Motor neuron (in vitro differentiated cells): ENCODE data around the gene XAB2. TPM values are rescaled to one million over a fixed set of nuclear protein-coding genes. Genes with fewer than 3 reads are reported as not detected.

Source experiments
- ATAC-seq, 8 experiments: fragments of 200-7000 bp; cut with Tn5 transposase; replicated peaks in 6 of 8; 2 replicates each; pipeline ENCODE4 v1.8.0; 2021; ENCODE audit warnings: mild to moderate bottlenecking in 8 of 8, moderate library complexity in 8 of 8
- H3K27ac ChIP-seq, 2 donors: fragments of 250-450 bp; sonication (Bioruptor Pico); 2 replicates each; pipeline ENCODE4 v1.9.0; 2021; ENCODE audit warnings: antibody characterized with exemption in 2 of 2, mild to moderate bottlenecking in 2 of 2, moderate library complexity in 1 of 2
- H3K4me1 ChIP-seq, 2 donors: fragments of 250-450 bp; sonication (Bioruptor Pico); replicated peaks in 1 of 2; 2 replicates each; pipeline ENCODE4 v1.6.1; 2021; ENCODE audit warnings: antibody characterized with exemption in 2 of 2, mild to moderate bottlenecking in 2 of 2, moderate library complexity in 1 of 2
- H3K4me3 ChIP-seq, 5 donors: fragments of 250-450 bp; sonication (Bioruptor Pico); 2 replicates each; pipeline ENCODE4 v1.9.0; 2021; ENCODE audit warnings: antibody characterized with exemption in 5 of 5, mild to moderate bottlenecking in 5 of 5, moderate library complexity in 4 of 5
- WGBS, 10 experiments: fragments of 450-650 bp; shearing (Covaris generic); methylation state at CpG; one replicate each; pipeline ENCODE4 v1.0.0; 2022; 5-methylcytosine and 5-hydroxymethylcytosine counted together
- in situ Hi-C, 9 experiments: fragments of 400-800 bp; cut with MboI; loops; one replicate each; pipeline ENCODE4 v1.15.0; 2021; ENCODE audit warnings: low sequenced_read_pairs in 9 of 9, low pct_unique_long_range_greater_than_20kb in 2 of 9; ENCODE audit not compliant: unreplicated experiment in 9 of 9
- total RNA-seq, 8 experiments: library from RNA; unstranded; fragments of 300-600 nt; gene quantifications; 2 replicates each; pipeline versions ENCODE4 v1.2.3 to v1.2.4, GENCODE V29; 2022

Gene XAB2
- total RNA-seq, 8 experiments from 2014 or later = 9.2 to 38.7 (median 22.6) TPM

GRCh38 chr19:7611541-7612279 lies 17.6 kb downstream of the XAB2 start:
- in situ Hi-C loops = no loop called here
- peak in 6 of 8 experiments; percentile 12 to 26 (median 14) for ATAC-seq
- Histone ChIP-seq H3K4me1 (no peaks in the 10 kb centered on the region), H3K4me3 (no peak overlapping the region), H3K27ac (no peak overlapping the region)
- 0 to 50% methylated on average over 1 to 5 of the region's 41 CpGs; no CpG with 5 or more reads in 8 of the 10 experiments for WGBS, 10 experiments

- in situ Hi-C loops = no loop called here
- no peaks in the 10 kb centered on the region for H3K4me1 ChIP-seq
- no peak overlapping the region for H3K27ac ChIP-seq
- H3K4me3 ChIP-seq = no peak overlapping the region
- peak in 2 of 8 experiments; percentile 4 to 6 for ATAC-seq
- 40 to 100% (median 100%) methylated on average over 1 to 2 of the region's 31 CpGs; no CpG with 5 or more reads in 6 of the 10 experiments for WGBS, 10 experiments
Measured at GRCh38 chr19:7610491-7611240, 18.7 kb downstream of the XAB2 start.

- WGBS, 10 experiments = 0 to 100% (median 80%) methylated on average over 1 to 6 of the region's 25 CpGs; no CpG with 5 or more reads in 5 of the 10 experiments
- in situ Hi-C loops = no loop called here
- no peak overlapping the region for H3K4me3 ChIP-seq
- no peak for ATAC-seq
- H3K4me1 ChIP-seq = no peaks in the 10 kb centered on the region
- no peak overlapping the region for H3K27ac ChIP-seq
Measured at GRCh38 chr19:7607874-7608560, 21.3 kb downstream of the XAB2 start.

- Histone ChIP-seq H3K4me1 (no peaks in the 10 kb centered on the region), H3K27ac (no peak overlapping the region), H3K4me3 (no peak overlapping the region)
- WGBS, 10 experiments = 60 to 88% (median 80%) methylated on average over 1 to 2 of the region's 10 CpGs; no CpG with 5 or more reads in 7 of the 10 experiments
- in situ Hi-C loops = no loop called here
- ATAC-seq = no peak
Measured at GRCh38 chr19:7607212-7607873, 22.0 kb downstream of the XAB2 start.

GRCh38 chr19:7606289-7606688 lies 23.1 kb downstream of the XAB2 start:
- Histone ChIP-seq H3K4me1 (no peaks in the 10 kb centered on the region), H3K27ac (no peak overlapping the region), H3K4me3 (no peak overlapping the region)
- in situ Hi-C loops = no loop called here
- ATAC-seq = no peak
- no CpG with 5 or more reads among the region's 17 CpGs for WGBS, 10 experiments

GRCh38 chr19:7605490-7606222 lies 23.7 kb downstream of the XAB2 start:
- no peak overlapping the region for H3K4me3 ChIP-seq
- 10 to 91% (median 33%) methylated on average over 1 to 5 of the region's 14 CpGs; no CpG with 5 or more reads in 7 of the 10 experiments for WGBS, 10 experiments
- no peak overlapping the region for H3K27ac ChIP-seq
- peak in 6 of 8 experiments; percentile 27 to 87 (median 66) for ATAC-seq
- in situ Hi-C loops = no loop called here
- H3K4me1 ChIP-seq = no peaks in the 10 kb centered on the region

- no peak for ATAC-seq
- in situ Hi-C loops = no loop called here
- no peak overlapping the region for H3K4me3 ChIP-seq
- H3K4me1 ChIP-seq = no peaks in the 10 kb centered on the region
- H3K27ac ChIP-seq = no peak overlapping the region
- WGBS, 10 experiments = 66 to 85% (median 77%) methylated on average over 1 to 6 of the region's 9 CpGs; no CpG with 5 or more reads in 4 of the 10 experiments
Measured at GRCh38 chr19:7603919-7604318, 25.4 kb downstream of the XAB2 start.

- Histone ChIP-seq H3K4me3 (no peak overlapping the region), H3K4me1 (no peaks in the 10 kb centered on the region), H3K27ac (no peak overlapping the region)
- WGBS, 10 experiments = 39 to 100% (median 83%) methylated on average over 1 to 7 of the region's 11 CpGs
- in situ Hi-C loops = no loop called here
- no peak for ATAC-seq
Measured at GRCh38 chr19:7602935-7603497, 26.3 kb downstream of the XAB2 start.

- 17 to 100% (median 64%) methylated on average over 1 to 4 of the region's 15 CpGs; no CpG with 5 or more reads in 4 of the 10 experiments for WGBS, 10 experiments
- peak in 1 of 8 experiments; percentile 30 for ATAC-seq
- Histone ChIP-seq H3K4me3 (no peak overlapping the region), H3K27ac (no peak overlapping the region), H3K4me1 (no peaks in the 10 kb centered on the region)
- in situ Hi-C loops = no loop called here
Measured at GRCh38 chr19:7602240-7602934, 27.0 kb downstream of the XAB2 start.

- peaks cover 0 to 8% of the 10 kb centered on the region in 2 donors for H3K4me1 ChIP-seq
- H3K4me3 ChIP-seq = no peak overlapping the region
- in situ Hi-C loops = no loop called here
- H3K27ac ChIP-seq = no peak overlapping the region
- ATAC-seq = no peak
Measured at GRCh38 chr19:7600721-7601120, 28.6 kb downstream of the XAB2 start.

GRCh38 chr19:7598180-7598579 lies 31.2 kb downstream of the XAB2 start:
- 40 to 81% (median 53%) methylated on average over 1 to 5 of the region's 6 CpGs; no CpG with 5 or more reads in 5 of the 10 experiments for WGBS, 10 experiments
- in situ Hi-C loops = loop anchor here in 2 of 9 experiments (25.0 kb wide), 2 partner anchors 189 to 214 kb away; no protein-coding TSS in a partner anchor
- ATAC-seq = no peak

More at GRCh38 chr19:7598180-7598579, 31.2 kb downstream of the XAB2 start:
- no peak overlapping the region for H3K27ac ChIP-seq
- peaks cover 0 to 8% of the 10 kb centered on the region in 2 donors for H3K4me1 ChIP-seq
- H3K4me3 ChIP-seq = no peak overlapping the region
